Keratinocyte (primary cell): ENCODE data around the gene KSR2. TPM values are rescaled to one million over a fixed set of nuclear protein-coding genes. Genes with fewer than 3 reads are reported as not detected.
A peak's percentile ranks its signal among the peaks of the same experiment; 100 is the strongest.

Experiments
- DNase-seq: peaks from one replicate; pipeline ENCODE4 v3.0.0-alpha.2; 2011; ENCODE audit warnings: low read depth, missing footprints, low spot score
- FAIRE-seq: peaks from 2 replicates; lab custom pipeline; 2011; peaks lifted over from hg19 to GRCh38; lab: Jason Lieb, UNC
- H2AFZ ChIP-seq: 2 replicates; pipeline ENCODE4 v1.6.0; 2012; ENCODE audit warnings: low read length, control low read depth, inconsistent platforms; ENCODE audit not compliant: control insufficient read depth
- H3K27ac ChIP-seq: 2 replicates; pipeline ENCODE4 v1.5.1; 2011; ENCODE audit warnings: low read length; ENCODE audit not compliant: control insufficient read depth, insufficient read depth
- H3K27me3 ChIP-seq: 3 replicates; pipeline ENCODE4 v1.6.0; 2011; ENCODE audit warnings: low read length; ENCODE audit not compliant: control insufficient read depth, insufficient read depth; ENCODE audit errors: extremely low read depth
- H3K36me3 ChIP-seq, 2 experiments: 2 replicates in 1 of 2; 3 replicates in 1 of 2; pipeline ENCODE4 v1.5.1; 2011; ENCODE audit warnings: low read length in 2 of 2, mild to moderate bottlenecking in 1 of 2; ENCODE audit not compliant: control insufficient read depth in 2 of 2, insufficient read depth in 2 of 2; ENCODE audit errors: extremely low read depth in 1 of 2
- H3K4me1 ChIP-seq: 3 replicates; pipeline ENCODE4 v1.5.1; 2011; ENCODE audit warnings: low read length; ENCODE audit not compliant: control insufficient read depth, insufficient read depth; ENCODE audit errors: extremely low read depth
- H3K4me2 ChIP-seq: 3 replicates; pipeline ENCODE4 v1.6.0; 2011; ENCODE audit warnings: low read depth, low read length; ENCODE audit not compliant: control insufficient read depth, insufficient read depth; ENCODE audit errors: extremely low read depth
- H3K4me3 ChIP-seq, 3 experiments: fragments of 200-600 bp in 1 of 3; sonication (generic) in 1 of 3; 2 replicates in 2 of 3; 3 replicates in 1 of 3; pipeline ENCODE4 v1.5.1; 2011 to 2016; ENCODE audit warnings: low read length in 3 of 3, mild to moderate bottlenecking in 3 of 3, control low read depth in 2 of 3, inconsistent platforms in 1 of 3, low read depth in 1 of 3, mixed read lengths in 1 of 3, mixed run types in 1 of 3, moderate library complexity in 1 of 3; ENCODE audit not compliant: control insufficient read depth in 2 of 3, insufficient read depth in 2 of 3; ENCODE audit errors: extremely low read depth in 1 of 3
- H3K79me2 ChIP-seq: 2 replicates; pipeline ENCODE4 v1.6.0; 2012; ENCODE audit warnings: low read length; ENCODE audit not compliant: control insufficient read depth, insufficient read depth
- H3K9ac ChIP-seq: 3 replicates; pipeline ENCODE4 v1.6.0; 2011; ENCODE audit warnings: low read length; ENCODE audit not compliant: control insufficient read depth, insufficient read depth; ENCODE audit errors: extremely low read depth
- H3K9me1 ChIP-seq: 3 replicates; pipeline ENCODE4 v1.6.0; 2011; ENCODE audit warnings: low read length; ENCODE audit not compliant: control insufficient read depth, insufficient read depth; ENCODE audit errors: extremely low read depth
- H3K9me3 ChIP-seq: 2 replicates; pipeline ENCODE4 v1.5.1; 2012; ENCODE audit warnings: low read depth, low read length; ENCODE audit not compliant: control insufficient read depth
- H4K20me1 ChIP-seq: 3 replicates; pipeline ENCODE4 v1.6.0; 2011; ENCODE audit warnings: low read length; ENCODE audit not compliant: control insufficient read depth, insufficient read depth; ENCODE audit errors: extremely low read depth
- CTCF ChIP-seq, 3 experiments: IDR thresholded peaks in 1 of 3; conservative IDR thresholded peaks in 1 of 3; optimal IDR thresholded peaks in 1 of 3; 2 replicates in 2 of 3; 3 replicates in 1 of 3; pipeline versions ENCODE3 to v1.5.1; 2011; ENCODE audit warnings: low read length in 3 of 3, mild to moderate bottlenecking in 3 of 3, moderate library complexity in 2 of 3, control low read depth in 1 of 3, inconsistent platforms in 1 of 3; ENCODE audit not compliant: insufficient read depth in 2 of 3; ENCODE audit errors: extremely low read depth in 1 of 3
- EZH2 ChIP-seq: IDR thresholded peaks from one replicate; pipeline ENCODE4 v1.6.1; 2012; ENCODE audit warnings: inconsistent platforms, mild to moderate bottlenecking, low read length, moderate library complexity
- dilution Hi-C: fragments of 300-500 bp; cut with MboI; formaldehyde crosslinking; loops from one replicate; pipeline ENCODE4 v1.7.0; 2020; ENCODE audit warnings: low sequenced_read_pairs; ENCODE audit not compliant: extremely low pct_ligation_motif_present
- polyA minus RNA-seq, 3 experiments: library from RNA; depleted of rRNA, polyadenylated mRNA; stranded (reverse); fragments of >200 nt; gene quantifications; 1 replicate in 1 of 3; 2 replicates in 1 of 3; 3 replicates in 1 of 3; pipeline ENCODE4 v1.2.3, GENCODE V29; 2011
- polyA plus RNA-seq, 5 experiments: library from polyadenylated mRNA; depleted of rRNA in 3 of 5; stranded (reverse) in 3 of 5; stranded (forward) in 1 of 5; unstranded in 1 of 5; fragments of >200 nt; gene quantifications; 1 replicate in 1 of 5; 2 replicates in 3 of 5; 3 replicates in 1 of 5; pipeline versions ENCODE4 v1.2.1 to v1.2.3, GENCODE V29; 2011 to 2012; ENCODE audit warnings: missing spikeins in 2 of 5, low read depth in 1 of 5, low replicate concordance in 1 of 5

KSR2 gene
- polyA plus RNA-seq (under 0.01 to 0.01 TPM (median 0.01 TPM) in 3 replicates), polyA minus RNA-seq (0.03 TPM in 2 of 3 replicates, not detected in the other)
- not detected for polyA plus RNA-seq (2011; ENCODE audit: low read depth)
- polyA plus RNA-seq (2011; cell fraction: cytosol; rRNA removed) = under 0.01 and 0.01 TPM in 2 replicates
- 0.01 and 0.04 TPM in 2 replicates for polyA plus RNA-seq (2011; cell fraction: nucleus; rRNA removed)
- polyA plus RNA-seq (2012; ENCODE audit: low replicate concordance) = 0.01 and 0.16 TPM in 2 replicates
- not detected for polyA minus RNA-seq (2011; cell fraction: cytosol; rRNA and poly(A)+ RNA removed)
- polyA minus RNA-seq (2011; cell fraction: nucleus; rRNA and poly(A)+ RNA removed) = under 0.01 TPM in 1 of 2 replicates, not detected in the other

- peaks cover 4% of the 10 kb centered on the region for H3K4me1 ChIP-seq
- TF ChIP-seq EZH2 = no peak
- no peak for TF ChIP-seq CTCF (optimal IDR thresholded peaks at IDR 0.05 in 1 of 3, IDR thresholded peaks at IDR 0.05 in 1 of 3, conservative IDR thresholded peaks at IDR 0.05 in 1 of 3; ENCODE audit: extremely low read depth in 1 of 3, insufficient read depth in 2 of 3, low read length in 3 of 3)
- H3K27ac ChIP-seq = no peak within 1 kb of the TSS
- FAIRE-seq (no peak), DNase-seq (no peak)
- dilution Hi-C loops = no loop called here
- no peaks in the 10 kb centered on the region for H3K79me2 ChIP-seq
- H4K20me1 ChIP-seq = no peaks in the 10 kb centered on the region
- peak within 1 kb of the TSS; percentile 50 to 72 (median 63) for H3K4me3 ChIP-seq
- peaks cover 36% of the 10 kb centered on the region for H3K27me3 ChIP-seq
- H3K36me3 ChIP-seq = no peaks in the 10 kb centered on the region
- peak within 1 kb of the TSS; percentile 79 for H3K4me2 ChIP-seq
- peak within 1 kb of the TSS; percentile 50 for H3K9ac ChIP-seq
- peak within 1 kb of the TSS; percentile 71 for H2AFZ ChIP-seq
- no peaks in the 10 kb centered on the region for H3K9me3 ChIP-seq
- H3K9me1 ChIP-seq = no peaks in the 10 kb centered on the region
Observed at GRCh38 chr12:117968826-117969659, at the start of gene KSR2. KSR2 (minus strand) TSS chr12:117968990; CDS start chr12:117968255, 735 bp downstream.

- Histone ChIP-seq H3K4me3 (peak overlapping the region in 2 of 3 experiments; percentile 87 to 91), H3K9me3 (no peaks in the 10 kb centered on the region), H3K27me3 (no peaks in the 10 kb centered on the region), H3K9ac (no peak overlapping the region), H3K36me3 (peaks cover 4 to 9% of the 10 kb centered on the region in 2 experiments), H3K9me1 (no peaks in the 10 kb centered on the region), H3K4me1 (peaks cover 15% of the 10 kb centered on the region), H4K20me1 (no peaks in the 10 kb centered on the region), H3K4me2 (peak overlapping the region; percentile 93), H3K27ac (peak overlapping the region; percentile 14), H2AFZ (no peak overlapping the region), H3K79me2 (peaks cover 18% of the 10 kb centered on the region)
- DNase-seq = no peak
- TF ChIP-seq CTCF (optimal IDR thresholded peaks at IDR 0.05 in 1 of 3, IDR thresholded peaks at IDR 0.05 in 1 of 3, conservative IDR thresholded peaks at IDR 0.05 in 1 of 3; ENCODE audit: extremely low read depth in 1 of 3, insufficient read depth in 2 of 3, low read length in 3 of 3) (no peak), EZH2 (no peak)
- no peak for FAIRE-seq
- dilution Hi-C loops = no loop called here
Observed at GRCh38 chr12:118017926-118018325, 49.1 kb upstream of the KSR2 start.
